Islet of Langerhans (tissue), 1 donor: ENCODE data around the gene HSPG2.

Experiments
- FAIRE-seq: peaks from one replicate; lab custom pipeline; 2011; peaks lifted over from hg19 to GRCh38; lab: Jason Lieb, UNC

HSPG2 gene

DNA sequence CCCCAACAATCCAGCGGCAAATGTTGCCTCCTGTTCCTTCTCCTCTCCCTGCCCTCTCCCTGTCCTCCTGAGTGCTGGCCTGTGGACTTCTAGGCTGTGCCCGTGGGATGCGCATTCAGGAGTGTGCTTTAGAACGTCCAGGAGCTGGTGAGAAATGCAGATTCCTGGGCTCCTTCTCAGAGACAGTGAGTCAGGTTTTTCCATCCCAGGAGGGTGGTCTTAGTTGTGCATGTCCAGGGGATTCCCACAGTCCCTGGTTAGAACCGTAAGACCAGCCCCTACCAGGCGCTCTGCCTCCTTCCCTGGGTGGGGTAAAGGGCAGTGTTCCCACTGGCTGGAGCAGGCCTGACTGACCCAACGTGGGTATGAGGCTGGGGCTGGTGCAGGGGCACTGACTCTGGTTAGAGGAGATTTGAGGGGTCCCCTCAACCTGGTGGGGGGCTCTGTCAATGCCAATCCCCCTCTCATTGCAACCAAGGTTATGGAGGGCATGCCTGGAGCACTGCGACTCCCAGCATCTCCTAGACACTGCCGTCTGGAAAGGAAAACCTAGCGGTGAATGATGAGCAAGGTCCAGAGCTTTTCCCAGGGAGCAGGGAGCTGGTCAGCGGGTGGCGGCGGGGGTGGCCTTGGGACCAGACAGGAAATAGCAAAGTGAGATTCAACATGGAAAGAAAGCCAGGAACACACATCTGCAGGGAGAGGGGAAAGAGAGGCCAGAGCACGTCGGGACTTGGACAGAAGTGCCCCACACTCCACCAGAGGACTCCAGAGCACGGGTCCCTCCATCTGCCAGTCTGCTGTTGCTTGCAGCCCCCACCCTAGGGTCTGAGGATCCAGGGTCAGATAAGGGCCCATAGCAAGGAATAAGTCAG lies 38.5 kb downstream of the HSPG2 start:
- no peak for FAIRE-seq

DNA sequence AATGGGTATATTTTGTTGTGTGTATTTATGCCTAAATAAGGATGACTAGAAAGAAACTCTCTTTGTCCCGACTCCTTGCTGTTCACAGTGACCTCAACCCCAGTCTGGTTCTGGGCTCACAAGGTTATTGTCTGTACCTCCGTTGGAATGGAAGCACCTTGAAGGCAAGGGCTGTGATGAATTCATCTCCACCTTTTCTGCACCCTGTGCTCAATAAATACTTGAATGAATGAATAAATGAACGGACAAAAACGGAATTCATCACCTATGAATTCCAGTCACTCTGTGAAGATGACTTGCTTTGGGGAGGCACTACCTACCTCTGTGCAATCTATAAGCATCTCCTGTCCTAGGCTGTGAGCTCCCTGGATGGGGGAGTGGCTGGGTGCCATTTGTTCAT lies 39.3 kb downstream of the HSPG2 start:
- FAIRE-seq, result no peak

DNA sequence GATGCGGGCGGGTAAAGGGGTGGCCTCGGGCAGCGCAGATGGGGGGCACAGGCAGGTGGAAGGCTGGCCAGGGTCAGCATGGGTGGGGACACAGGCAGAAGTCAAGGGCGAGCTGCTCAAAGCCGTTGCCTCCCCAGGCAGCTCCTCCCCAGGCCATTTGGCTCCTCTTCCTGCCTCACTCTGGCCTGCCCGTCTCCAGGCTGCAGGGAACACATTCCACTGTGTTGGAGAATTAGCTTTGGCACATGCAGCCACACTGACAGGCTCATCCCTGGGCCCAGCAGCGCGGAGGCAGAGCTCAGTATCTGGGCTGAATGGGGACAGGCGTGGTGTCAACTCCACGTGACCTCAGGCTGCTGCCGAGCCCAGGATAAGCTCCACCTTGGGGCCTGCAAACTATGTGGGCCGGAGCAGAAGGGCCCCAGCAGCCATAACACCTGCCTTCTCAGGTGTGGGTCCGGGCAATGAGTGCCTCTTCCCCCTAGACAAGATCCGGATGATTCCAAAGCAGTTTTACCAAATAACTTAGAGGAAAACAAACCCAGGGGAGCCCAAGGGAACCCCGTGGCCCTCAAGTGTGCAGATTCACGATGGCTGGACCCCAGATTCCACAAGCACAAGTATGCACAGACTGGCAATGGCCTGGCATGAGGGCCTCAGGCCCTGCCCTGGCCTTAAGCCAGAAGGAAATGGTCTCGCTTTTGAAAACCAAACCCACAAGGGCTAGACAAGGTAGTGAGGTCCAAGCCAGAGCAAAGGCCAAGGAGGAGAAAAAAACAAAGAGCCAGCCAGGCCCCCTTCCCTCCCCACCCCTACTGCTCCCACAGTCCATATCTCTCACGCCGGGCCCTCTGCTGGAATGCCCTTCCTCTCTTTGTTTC lies 40.2 kb downstream of the HSPG2 start:
- no peak for FAIRE-seq

DNA sequence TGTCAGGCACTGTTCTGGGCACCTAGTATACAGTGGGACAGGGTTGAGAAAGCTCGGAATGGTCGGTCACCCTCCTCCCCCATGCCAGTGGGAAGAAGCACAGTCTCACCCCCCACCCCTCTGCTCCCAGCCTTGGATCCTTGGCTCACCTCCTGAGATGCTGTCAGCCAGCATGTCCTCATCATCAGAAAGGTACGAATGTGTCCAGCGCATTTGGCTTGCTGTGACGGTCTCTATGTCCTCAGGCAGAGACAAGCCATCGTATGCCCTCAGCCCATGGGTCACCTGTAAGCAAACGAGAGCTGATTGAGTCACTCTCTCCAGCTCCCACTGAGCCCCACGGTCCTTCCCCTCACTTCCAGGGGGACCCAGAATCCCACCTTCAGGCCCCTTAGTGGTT lies 41.1 kb downstream of the HSPG2 start:
- no peak for FAIRE-seq

DNA sequence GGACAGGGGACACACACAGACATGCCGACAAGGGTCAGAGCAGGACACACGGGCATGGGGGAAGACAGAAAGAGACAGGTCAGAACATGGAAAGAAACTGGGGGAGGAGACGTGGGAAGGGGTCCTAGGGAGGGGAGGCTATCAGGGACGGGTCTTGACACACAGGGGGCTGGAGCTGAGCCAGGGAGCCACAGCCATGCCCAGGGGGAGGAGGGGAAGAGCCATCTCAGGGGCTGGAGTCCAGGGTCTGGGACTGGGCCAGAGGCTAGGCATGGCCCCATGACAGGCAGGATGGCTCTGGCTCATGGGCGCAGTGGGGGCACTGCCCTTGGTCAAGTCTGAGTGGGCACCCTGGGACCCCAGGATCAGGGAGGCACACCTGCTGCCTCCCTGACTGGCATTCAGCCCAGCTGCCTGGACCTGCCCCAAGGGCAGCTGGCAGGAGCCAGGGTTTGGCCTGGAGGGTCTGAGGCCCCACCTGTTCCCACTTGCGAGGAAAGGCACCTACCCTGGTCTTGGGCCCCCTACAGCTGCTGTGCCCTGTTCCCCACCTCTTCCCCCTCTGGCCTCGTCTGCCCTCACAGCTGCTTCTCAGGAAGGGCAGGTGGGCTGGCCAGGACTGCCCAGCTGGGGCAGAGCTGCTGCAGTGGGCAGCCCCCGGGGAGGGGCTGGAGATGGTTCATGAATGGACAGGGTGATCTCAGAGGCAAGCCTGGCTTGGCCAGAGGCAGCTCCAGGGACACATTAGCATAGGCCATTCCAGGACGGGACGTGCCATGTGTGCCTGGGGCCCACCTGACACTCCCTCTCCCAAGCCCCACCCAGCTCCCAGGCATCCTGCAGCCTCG lies 42.9 kb downstream of the HSPG2 start:
- FAIRE-seq, result no peak

DNA sequence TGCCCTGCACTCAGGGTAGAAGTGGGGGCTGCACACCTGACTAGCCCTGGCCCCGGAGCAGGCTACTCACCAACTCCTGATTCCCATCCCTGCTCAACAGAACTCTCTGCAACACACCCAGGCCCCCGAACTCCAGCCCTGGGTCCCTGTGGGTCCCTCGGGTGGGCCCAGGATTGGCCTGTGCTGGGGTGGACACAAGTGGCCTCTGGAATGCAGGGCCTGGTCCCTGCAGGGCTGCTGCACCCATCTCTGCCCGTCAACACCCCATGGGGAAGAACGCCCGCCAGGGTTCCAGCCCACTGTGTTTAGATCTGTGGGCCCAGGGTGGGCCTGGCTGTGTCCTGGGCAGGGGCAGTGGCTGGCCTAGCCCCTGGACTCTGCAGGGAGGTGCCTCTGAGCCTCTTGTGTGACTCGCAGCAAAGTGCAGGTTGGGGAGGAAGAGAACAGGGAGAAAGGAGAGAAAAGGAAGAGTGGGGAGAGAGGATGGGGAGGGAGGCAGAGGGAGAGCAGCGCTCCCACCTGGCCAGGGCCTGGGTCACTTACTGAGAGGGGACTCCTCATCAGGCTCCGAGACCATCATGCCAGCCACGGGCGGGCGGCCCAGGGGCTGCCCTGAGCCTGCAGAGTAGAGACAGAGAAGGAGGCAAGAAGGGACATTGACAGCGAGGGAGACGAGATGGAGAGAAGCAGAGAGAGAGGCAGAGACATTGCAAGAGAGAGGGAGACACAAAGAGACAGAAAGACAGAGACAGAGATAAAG lies 43.9 kb downstream of the HSPG2 start:
- FAIRE-seq, result no peak

DNA sequence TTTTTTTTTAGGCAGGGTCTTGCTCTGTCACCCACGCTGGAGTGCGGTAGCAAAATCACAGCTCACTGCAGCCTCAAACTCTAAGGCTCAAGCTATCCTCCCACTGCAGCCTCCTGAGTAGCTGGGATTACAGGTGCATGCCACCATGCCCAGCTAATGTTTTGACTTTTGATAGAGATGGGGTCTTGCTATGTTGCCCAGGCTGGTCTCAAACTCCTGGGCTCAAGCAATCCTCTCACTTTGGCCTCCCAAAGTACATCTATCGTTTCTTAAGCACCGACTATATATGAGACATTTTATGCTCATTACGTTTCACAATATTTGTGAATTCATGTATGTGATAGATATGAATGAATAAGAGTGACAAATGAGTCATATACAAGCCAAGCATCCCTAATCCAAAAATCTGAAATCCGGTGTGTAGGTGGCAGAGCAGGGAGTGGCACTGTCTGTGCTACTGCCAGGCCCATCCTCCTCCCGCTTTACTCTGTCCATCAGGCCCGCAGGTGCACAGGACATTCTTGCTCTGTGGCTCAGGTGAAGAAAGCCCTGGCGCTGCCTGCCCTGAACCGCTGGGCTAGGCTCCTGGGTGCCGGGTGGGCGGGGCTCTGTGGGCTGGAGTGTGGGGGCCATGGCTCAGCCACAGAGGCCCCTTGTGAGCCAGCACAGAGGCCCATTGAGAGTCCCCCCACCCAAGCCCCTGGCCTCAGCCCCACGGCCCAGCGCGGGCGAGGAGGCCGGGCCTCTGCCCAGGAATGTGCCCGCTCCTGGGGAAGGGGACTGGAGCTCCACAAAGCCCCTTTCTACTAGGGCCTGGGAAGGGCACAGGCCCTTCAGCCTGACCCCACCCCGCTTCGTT lies 45.3 kb downstream of the HSPG2 start:
- FAIRE-seq, result no peak

DNA sequence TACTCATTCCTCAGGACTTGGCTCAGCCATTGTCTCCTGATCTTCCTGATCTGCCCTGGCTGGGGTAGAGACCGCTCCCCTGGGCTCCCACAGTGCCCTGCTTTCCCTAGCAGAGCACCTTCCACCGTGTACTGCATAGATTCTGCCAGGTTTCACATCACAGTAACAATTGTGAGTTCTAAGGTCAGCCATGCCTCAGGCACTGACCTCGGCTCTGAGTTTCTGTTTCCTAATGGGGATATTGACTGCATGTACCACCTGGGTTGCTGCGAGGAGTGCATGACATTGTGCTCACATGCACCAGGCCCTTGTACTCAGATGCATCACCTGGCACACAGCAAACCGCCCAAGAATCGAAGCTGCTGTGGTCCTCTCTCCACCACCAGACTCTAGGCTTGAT lies 46.0 kb downstream of the HSPG2 start:
- FAIRE-seq, result no peak

DNA sequence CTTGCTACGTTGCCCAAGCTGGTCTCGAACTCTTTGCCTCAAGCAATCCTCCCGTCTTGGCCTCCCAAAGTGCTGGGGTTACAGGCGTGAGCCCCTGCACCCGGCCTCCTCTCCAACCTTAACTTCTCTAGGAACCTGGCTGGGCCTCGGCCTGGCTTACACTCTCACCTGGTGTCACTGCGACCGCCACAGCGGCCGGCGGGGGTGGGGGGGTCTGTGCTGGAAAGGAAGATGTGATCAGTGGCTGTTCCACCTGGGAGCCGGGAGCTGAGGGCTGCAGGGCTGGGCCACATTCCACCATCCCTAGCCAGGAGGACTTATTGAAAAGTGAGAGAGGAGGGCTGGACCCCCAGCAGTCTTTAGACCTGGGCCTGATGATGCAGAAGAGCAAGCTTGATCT lies 48.6 kb downstream of the HSPG2 start:
- no peak for FAIRE-seq

DNA sequence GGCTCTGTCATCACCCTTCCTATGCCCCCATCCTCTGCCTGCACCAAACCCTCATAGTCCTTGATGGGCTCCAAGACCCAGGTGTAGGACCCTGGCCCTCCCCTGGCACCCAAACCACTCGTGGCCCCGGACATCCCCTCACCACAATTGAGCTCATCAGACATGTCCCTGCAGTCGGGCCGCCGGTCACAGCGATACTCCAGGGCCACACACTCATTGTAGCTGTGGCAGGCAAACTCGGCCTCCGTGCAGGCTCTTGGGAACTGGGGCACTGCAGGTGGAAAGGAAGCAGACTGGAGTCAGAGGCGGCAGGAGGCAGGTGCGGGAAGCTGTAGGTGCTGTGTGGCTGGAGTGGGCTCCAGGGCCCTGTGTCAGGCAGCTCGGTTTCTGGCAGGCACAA lies 49.3 kb downstream of the HSPG2 start:
- no peak for FAIRE-seq

DNA sequence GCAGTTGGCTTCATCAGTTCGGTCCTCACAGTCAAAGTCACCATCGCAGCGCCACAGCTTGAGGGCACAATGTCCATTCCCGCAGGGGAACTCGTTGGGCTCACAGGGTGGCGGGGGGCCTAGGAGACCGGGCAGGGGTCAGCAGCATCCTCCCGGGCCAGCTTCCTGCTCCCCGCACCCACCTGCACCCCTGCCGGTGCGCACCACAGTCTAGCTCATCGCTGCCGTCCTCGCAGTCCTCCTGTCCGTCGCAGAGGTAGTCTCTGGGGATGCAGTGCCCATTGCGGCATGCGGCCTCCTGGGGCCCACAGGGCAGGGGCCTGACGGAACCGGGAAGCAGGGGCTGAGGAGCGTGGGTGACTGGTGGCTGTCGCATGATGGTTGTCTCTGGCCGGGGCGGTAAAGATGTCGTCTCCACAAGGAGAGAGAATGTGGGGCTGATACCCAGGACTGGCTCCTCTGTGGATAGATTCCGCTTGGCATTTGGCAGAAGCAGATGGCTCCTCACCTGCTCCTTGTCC lies 49.8 kb downstream of the HSPG2 start:
- FAIRE-seq, result no peak

DNA sequence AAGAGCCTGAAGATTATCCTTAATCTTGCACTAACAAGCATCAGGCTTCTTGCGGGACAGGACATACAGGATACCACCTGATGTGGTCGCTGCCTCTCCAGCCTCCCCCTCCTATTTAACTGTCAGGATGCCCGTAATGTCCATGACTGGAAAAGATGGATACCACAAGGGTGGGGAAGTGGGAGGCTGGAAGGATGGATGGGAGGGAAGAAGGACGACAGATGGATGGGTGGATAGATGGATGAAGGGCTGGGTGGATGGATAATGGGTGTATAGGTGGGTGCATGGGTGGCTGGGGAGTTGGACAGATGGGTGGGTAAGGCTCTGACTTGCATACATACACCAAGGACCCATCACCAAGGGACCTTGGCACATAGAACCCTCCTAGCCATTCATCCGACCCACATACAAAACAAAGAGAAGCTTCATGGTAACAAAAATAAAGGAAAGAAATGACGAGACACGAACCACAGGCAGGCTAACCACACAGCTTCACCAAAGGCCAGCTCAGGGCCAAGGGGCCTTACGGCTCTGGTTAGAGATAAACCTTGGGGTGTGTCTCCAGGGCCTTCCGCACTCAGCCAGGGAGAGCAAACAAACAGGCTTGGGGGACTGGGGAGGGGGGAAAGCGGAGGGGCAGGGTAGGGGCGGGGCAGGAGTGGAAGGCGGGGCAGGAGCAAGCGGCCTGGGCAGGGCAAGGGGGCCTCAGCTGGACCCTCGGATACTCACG lies 50.5 kb downstream of the HSPG2 start:
- no peak for FAIRE-seq

DNA sequence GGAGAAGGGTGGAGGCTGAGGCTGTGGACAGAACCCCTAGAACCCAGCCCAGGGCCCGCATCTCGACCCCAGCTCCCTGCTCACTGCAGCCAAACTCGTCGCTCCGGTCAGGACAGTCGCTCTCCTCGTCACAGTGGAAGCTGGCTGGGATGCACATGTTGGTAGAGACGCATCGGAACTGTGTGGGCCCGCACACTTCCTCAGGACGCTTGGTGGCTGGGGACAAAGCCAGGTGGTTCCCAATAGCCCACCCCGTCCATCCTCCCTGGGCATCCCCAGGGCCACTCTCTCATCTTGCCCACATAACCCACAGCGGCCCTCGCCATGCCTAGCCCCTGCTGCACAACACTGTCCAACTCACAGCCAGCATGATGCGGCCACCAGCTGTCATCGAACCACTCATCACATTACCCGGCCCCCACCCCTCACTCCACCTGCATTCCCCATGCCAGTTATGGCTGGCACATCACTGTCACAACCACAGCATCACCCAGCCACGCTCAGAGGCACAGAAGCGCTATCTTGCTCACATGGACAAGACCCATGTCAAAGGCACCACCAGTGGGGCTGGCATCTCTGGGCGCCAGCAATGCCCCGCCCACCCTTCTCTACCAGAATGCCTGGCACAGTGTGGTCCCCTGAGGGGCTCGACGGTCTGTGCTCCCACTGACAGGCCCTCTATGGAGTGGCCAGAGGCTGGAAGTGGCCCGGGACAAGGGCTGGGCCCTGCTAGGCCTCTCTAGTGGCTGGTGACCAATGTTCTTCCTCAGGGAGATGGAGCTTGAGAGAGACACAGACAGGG lies 51.7 kb downstream of the HSPG2 start:
- FAIRE-seq, result no peak

DNA sequence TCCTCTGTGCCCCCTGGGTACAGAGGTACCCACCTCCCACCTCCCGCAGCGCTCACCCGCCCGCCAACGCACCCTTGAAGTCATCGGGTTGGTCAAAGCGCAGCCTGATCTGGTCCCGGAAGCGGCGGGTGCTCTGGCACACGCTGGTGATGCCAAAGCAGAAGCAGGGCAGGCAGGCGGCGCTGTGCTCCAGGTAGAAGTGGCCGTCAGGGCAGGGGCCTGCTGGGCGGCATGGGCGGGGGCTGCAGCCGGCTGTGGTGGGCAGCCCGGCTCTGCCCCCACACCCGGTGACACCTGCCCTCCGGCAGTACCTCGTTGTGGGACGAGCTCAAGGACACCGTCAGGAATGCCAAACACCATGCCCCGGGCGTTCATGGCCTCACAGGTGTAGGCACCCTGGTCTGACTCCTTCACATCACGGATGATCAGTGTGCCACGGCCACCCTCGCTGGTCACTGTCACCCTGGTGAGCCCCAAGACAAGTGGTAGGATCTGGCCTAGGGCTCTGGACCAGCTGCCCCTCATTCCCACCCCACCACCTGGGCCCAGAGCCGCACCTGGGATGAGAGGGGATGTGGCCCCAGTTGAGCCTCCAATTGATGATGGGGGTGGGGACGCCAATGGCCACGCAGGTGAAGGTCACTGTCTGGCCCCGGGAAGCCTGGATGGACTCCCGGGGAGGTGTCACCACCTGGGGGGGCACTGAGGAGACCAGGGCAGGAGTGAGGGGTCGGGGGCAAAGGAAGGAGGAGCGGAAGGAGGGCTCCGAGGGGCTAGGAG lies 52.5 kb downstream of the HSPG2 start:
- FAIRE-seq, result no peak

DNA sequence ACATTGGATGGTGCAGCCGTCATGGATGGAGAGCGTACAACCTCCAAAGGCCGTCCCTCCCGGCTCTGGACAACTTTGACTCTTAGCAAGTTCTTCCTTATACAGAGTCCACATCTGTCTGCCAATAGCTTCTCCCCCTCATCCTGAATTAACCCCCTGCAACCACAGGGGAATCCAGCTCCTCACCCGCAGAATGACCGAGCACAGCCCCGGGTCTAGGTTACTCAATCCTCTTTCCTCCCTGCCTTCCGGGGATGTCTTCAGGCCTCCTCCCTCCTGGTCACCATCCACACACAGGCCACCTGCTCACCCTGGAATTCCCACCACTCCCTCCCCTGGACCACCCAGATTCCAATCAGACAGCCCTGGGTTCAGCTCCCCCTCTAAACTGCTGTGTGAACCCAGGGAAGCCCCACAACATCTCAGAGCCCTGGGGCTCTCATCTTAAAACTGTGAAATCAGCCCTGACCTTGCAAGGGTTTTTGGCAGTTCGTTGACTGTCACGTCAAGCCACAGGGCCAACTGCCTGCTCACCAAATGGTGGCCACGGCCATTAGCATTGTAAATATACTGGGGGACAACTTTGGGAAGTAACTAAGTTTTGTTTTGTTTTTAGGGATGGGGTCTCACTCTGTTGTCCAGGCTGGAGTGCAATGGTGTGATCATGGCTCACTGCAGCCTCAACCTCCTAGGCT lies 54.2 kb downstream of the HSPG2 start:
- no peak for FAIRE-seq

DNA sequence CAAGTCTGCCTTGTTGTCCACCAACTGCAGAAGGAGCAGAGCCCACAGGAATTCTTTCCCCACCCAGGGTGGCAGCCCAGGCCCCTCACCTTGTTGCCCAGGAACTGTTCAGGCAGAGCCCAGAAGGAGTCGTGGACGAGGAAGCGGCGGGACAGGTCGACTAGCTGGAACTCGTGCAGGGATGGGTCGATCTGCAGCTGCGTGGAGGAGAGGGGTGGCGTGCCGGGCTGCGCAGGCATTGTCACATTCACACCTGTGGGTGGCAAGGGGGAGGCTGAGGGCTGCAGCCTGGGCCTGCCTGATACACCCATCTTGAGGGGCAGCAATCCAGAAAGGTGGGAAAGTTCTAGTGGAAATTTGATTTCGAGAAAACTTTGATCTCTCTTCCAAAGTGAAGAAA lies 55.9 kb downstream of the HSPG2 start:
- FAIRE-seq, result no peak

DNA sequence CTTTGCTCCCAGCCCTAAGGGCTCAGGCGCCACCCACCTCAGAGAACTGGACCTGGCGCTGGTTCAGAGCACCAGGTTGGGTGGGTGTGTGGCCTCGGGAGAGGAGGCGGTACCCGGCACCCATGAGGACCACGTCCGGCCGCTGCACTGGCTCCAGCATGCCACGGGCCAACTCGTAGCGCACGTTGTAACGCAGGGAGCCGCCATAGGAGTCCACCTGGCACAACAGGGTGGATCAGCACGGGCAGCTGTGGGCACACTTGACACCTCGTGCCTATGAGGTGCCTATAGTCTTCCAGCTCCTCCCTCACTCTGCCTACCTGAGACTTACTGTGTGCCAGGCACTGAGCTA lies 56.5 kb downstream of the HSPG2 start:
- FAIRE-seq, result no peak
